Activated CD4-positive, alpha-beta memory T cell treated with anti-CD3 and anti-CD28 coated beads for 36 hours (primary cell): ENCODE results near the gene BCDIN3D. TPM values are rescaled to one million over a fixed set of nuclear protein-coding genes. Genes with fewer than 3 reads are reported as not detected.

Experiments used
- CTCF ChIA-PET: fragments of 350-600 bp; sonication (Branson Sonifier 250); formaldehyde crosslinking; loops from one replicate; lab custom pipeline; 2021; ENCODE audit warnings: antibody characterized with exemption, inconsistent platforms; lab: Charles Lee
- POLR2A ChIA-PET: fragments of 350-600 bp; sonication (Branson Sonifier 250); formaldehyde crosslinking; loops from one replicate; lab custom pipeline; 2021; ENCODE audit warnings: antibody characterized with exemption; lab: Charles Lee
- DNase-seq: peaks from one replicate; pipeline ENCODE4 v3.0.0-alpha.2; 2020
- H3K27ac Mint-ChIP-seq: one replicate; pipeline ENCODE4 v1.8.0; 2021; ENCODE audit warnings: mixed read lengths
- H3K27me3 Mint-ChIP-seq: one replicate; pipeline ENCODE4 v1.8.0; 2021; ENCODE audit warnings: mixed read lengths
- H3K36me3 Mint-ChIP-seq: one replicate; pipeline ENCODE4 v1.8.0; 2021; ENCODE audit warnings: mixed read lengths
- H3K4me1 Mint-ChIP-seq: one replicate; pipeline ENCODE4 v1.8.0; 2021; ENCODE audit warnings: low read depth, mixed read lengths
- H3K4me3 Mint-ChIP-seq: one replicate; pipeline ENCODE4 v1.8.0; 2021; ENCODE audit warnings: mild to moderate bottlenecking, mixed read lengths
- H3K9me3 Mint-ChIP-seq: one replicate; pipeline ENCODE4 v1.8.0; 2021; ENCODE audit warnings: mixed read lengths
- intact Hi-C: fragments of 100-400 bp; cut with micrococcal nuclease; formaldehyde crosslinking; loops from one replicate; pipeline ENCODE4 v1.15.1; 2023
- total RNA-seq, 2 experiments: library from RNA; stranded (reverse); gene quantifications; one replicate each; pipeline ENCODE4 v1.2.3, GENCODE V29; 2021

Gene BCDIN3D
- total RNA-seq, 2 experiments from 2014 or later: 5.8 to 6.1 TPM

DNA sequence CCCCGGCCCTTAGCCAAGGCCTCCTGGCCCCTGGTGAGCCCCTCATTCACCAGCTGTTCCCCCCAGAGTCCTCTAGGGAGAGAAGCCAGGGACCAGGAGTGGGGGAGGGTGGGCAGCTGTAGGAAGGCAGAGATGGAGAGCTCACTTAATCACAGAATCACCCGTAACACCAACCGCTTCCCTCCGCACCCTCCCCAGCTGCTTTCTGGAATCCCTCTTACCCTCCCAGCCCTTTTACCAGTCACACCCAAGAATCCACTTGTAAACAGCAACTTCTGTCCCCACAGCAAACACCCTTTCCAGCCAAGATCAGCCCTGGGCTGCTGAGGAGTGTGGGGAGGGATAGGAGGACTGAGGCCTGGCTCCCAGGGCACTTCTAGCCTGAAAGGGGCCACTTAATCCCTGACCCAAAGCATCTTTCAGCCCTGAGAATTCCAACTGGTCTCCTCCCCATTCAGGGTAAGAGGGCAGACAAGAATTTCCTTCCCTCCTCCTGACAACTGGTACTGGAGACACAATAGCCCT is 33.5 kb downstream of the BCDIN3D start:
- ChIA-PET POLR2A (no interaction called here), CTCF (no interaction called here)
- intact Hi-C loops: no loop called here
- Mint-ChIP-seq H3K4me1 (no peaks in the 10 kb centered on the region), H3K36me3 (no peaks in the 10 kb centered on the region), H3K27me3 (no peaks in the 10 kb centered on the region), H3K4me3 (no peak overlapping the region), H3K9me3 (no peaks in the 10 kb centered on the region), H3K27ac (no peak overlapping the region)
- DNase-seq: no peak

DNA sequence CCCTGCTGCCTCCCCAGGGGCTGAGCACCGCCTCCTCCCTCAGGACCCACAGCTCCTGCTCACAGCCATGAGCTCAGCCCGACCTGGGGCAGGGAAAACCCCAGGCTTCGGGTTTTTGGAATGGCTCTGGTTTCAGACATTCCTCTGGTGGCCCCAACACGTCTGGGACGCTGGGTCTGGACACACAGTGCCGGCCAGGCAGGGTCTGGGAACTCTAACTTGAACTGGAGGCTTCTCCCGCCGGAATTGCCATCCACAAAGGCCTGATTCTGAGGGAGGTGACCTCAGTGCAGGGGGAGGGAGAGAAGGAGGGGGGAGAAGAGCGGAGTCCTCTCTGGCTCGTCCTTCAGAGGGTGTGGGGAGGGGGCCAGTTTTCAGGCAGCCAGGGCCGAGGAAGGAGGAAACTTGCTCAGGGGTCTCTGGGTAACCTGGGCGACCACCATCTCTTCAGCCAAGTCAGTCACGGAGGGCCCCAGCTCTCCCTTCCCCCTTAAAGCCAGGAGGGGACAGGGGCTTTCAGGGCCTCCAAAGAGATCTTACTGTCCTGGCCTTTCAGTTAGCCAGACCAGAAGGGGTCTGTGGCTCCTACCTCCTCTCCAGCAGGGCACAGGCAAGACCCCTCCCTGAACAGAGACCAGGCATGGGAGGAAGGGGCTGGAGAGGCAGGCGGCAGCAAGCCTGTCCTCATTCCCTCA is 34.1 kb downstream of the BCDIN3D start:
- H3K27ac Mint-ChIP-seq: no peak overlapping the region
- H3K4me1 Mint-ChIP-seq: no peaks in the 10 kb centered on the region
- H3K9me3 Mint-ChIP-seq: no peaks in the 10 kb centered on the region
- H3K36me3 Mint-ChIP-seq: no peaks in the 10 kb centered on the region
- H3K4me3 Mint-ChIP-seq: no peak overlapping the region
- DNase-seq: no peak
- ChIA-PET POLR2A (no interaction called here), CTCF (no interaction called here)
- intact Hi-C loops: no loop called here
- H3K27me3 Mint-ChIP-seq: no peaks in the 10 kb centered on the region

DNA sequence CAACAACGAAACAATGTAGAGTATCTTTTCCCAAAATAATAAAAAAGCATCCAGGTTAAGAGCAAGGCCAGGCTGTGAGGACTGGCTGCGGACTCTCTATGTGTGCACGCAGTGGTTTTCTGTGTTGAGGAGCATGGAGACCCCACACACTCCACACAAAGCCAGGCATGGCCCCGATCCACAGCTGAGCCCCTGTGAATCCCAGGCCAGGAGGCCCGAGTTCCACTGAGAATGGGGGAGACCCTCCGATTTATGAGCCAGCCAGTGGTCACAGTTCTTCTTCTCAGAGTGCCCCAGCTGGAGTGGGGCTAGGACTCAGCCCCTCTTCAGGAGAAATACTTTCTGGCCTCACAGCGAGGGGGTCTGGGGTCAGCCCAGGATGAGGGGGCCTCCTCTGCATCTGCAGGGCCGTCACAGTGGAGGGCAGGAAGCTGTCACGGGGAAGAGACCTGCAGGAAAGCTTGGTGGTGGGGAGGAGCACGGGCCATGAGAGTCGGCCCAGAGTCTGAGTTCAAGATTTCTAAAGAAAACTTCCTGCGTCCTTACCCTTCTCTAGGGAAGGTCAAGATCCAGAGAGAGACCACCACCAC is 34.8 kb downstream of the BCDIN3D start:
- Mint-ChIP-seq H3K4me1 (no peaks in the 10 kb centered on the region), H3K27ac (no peak overlapping the region), H3K4me3 (no peak overlapping the region), H3K9me3 (no peaks in the 10 kb centered on the region), H3K27me3 (no peaks in the 10 kb centered on the region), H3K36me3 (no peaks in the 10 kb centered on the region)
- ChIA-PET CTCF (no interaction called here), POLR2A (no interaction called here)
- intact Hi-C loops: no loop called here
- DNase-seq: no peak

DNA sequence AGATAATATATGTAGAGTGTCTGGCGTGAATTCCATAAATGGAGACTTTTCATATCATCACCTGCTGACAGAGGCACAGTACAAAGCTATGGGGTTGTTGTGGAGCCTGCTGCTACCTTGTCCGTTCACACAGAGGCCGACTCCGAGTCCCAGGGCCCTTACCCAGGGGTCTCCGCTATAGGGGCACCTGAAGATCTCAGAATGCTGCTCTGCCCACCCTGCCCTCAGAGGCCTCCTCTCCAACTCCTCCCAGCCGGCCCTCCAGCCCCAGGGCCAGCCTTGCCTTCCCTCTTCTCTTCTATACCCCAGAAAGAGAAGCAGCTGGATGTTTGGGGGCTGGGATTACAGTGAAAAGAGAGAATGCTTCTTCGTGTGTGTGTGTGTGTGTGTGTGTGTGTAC is 36.0 kb downstream of the BCDIN3D start:
- CTCF ChIA-PET: no interaction called here
- POLR2A ChIA-PET: no interaction called here

DNA sequence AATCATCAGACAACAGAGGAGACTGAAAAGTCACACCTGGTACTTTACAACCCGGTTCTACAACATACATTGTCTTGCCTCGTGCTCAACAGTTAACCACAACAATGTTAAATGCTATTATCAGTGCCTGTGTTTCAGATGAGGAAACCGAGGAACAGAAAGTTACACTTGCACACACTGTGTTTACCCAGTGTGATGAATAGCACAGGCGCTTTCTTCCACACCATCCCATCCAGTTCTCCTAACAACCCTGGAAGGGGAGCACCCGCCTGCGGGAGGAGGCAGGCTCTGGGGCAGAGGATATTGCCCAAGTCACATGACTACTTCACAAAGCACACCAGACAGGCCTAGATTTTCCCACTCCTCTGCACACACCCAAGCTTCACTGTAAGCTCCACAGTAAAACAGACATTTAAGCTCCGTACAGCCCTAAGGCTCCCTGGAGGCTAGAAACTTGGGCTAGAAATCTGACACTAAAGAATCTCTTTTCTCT is 36.5 kb downstream of the BCDIN3D start:
- no peak overlapping the region for H3K4me3 Mint-ChIP-seq
- H3K27me3 Mint-ChIP-seq: no peaks in the 10 kb centered on the region
- POLR2A ChIA-PET: no interaction called here
- H3K27ac Mint-ChIP-seq: no peak overlapping the region
- intact Hi-C loops: no loop called here
- CTCF ChIA-PET: no interaction called here
- no peaks in the 10 kb centered on the region for H3K36me3 Mint-ChIP-seq
- no peaks in the 10 kb centered on the region for H3K9me3 Mint-ChIP-seq
- no peak for DNase-seq
- H3K4me1 Mint-ChIP-seq: no peaks in the 10 kb centered on the region

More for the DNA sequence above, 36.0 kb downstream of the BCDIN3D start:
- intact Hi-C loops: no loop called here
- Mint-ChIP-seq H3K27me3 (no peaks in the 10 kb centered on the region), H3K9me3 (no peaks in the 10 kb centered on the region), H3K27ac (no peak overlapping the region), H3K4me1 (no peaks in the 10 kb centered on the region), H3K4me3 (no peak overlapping the region), H3K36me3 (no peaks in the 10 kb centered on the region)
- no peak for DNase-seq

DNA sequence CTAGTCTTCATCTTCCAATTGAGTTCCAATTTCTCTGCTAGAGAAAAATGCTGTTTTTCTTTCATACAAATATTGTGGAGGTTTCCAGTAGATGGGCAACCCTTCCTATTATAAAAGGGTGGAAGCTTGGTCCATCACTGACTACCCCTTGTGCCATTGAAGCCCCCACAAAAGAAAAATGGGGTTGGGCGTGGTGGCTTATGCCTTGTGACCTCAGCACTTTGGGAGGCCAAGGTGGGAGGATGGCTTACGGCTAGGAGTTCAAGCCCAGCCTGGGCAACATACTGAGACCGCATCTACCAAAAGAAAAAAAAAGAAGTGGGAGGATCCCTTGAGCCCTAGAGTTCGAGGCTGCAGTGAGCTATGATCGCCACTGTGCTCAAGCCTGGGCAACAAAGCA is 37.5 kb downstream of the BCDIN3D start:
- CTCF ChIA-PET: interaction anchor here (1.2 kb wide), 1 partner anchor 43 kb away, joined by 3 read pairs; no protein-coding TSS in a partner anchor
- Mint-ChIP-seq H3K36me3 (no peaks in the 10 kb centered on the region), H3K27ac (no peak overlapping the region), H3K4me3 (no peak overlapping the region), H3K4me1 (no peaks in the 10 kb centered on the region), H3K9me3 (no peaks in the 10 kb centered on the region), H3K27me3 (no peaks in the 10 kb centered on the region)
- POLR2A ChIA-PET: no interaction called here
- intact Hi-C loops: no loop called here
- DNase-seq: no peak

DNA sequence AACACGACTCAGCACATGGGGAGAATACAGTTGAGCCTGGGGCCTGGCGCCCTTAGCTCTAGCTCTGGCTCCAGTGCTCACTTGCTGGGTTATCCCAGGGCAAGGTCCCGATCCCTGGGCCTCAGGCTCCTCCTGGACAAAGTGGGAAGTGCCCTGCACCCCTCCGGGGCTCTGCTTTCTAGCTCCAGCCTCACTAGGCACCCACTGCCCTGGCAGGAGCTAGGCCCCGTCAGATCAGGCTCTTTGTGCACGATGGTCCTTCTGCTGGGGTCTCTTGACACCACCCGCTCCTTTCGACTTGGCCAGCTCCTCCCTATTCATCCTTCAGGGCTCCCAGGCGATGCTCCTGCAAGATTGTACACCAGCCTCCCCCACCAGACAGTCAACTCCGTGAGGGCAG is 38.1 kb downstream of the BCDIN3D start:
- intact Hi-C loops: no loop called here

DNA sequence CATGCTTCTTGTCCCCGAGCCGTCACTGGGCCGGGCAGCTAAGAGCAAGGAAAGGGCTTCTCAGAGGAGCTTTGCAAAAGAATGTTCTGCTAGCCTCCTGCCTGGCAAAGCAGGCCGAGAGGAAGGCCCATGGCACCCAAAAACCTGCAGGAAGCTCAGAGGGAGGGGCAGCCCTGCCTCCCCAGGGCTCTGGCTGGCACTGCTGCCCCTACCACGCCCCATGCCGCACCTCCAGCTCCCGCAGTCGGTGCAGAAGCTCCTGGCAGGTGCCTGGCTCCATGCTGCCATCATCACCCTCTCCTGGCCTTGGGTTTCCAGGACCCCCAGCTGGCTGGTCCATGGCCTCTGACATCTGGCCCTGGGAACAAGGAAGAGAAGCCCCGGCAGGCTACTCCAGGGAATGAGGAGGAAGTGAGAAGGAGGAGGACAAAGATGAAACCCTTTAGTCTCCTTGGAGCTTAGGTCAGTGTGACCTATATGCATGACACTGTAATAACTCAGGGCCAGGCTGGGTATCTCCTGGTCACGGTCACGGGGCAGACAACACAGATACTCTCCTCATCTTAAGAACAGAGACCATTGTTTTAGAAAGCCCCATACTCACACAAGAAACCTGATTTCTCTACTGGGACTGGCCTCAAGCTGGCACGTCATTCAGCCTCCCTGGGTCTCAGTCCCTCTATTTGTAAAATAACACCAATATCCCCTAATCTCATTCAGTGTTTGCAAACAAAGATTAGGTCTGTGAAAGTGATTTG is 39.0 kb downstream of the BCDIN3D start:
- Mint-ChIP-seq H3K4me1 (no peaks in the 10 kb centered on the region), H3K27me3 (no peaks in the 10 kb centered on the region), H3K4me3 (no peak overlapping the region), H3K9me3 (no peaks in the 10 kb centered on the region), H3K27ac (no peak overlapping the region), H3K36me3 (no peaks in the 10 kb centered on the region)
- ChIA-PET POLR2A (no interaction called here), CTCF (interaction anchor here (1.0 to 1.5 kb wide), 3 partner anchors 26 to 281 kb away, joined by 3 to 4 read pairs (median 4); partner anchors contain the start of gene SMARCD1)
- intact Hi-C loops: no loop called here
- DNase-seq: no peak

More for the DNA sequence above, 38.1 kb downstream of the BCDIN3D start:
- CTCF ChIA-PET: interaction anchor here (1.0 to 1.5 kb wide), 4 partner anchors 27 to 280 kb away, joined by 3 to 4 read pairs (median 4); partner anchors contain the start of gene SMARCD1
- no peaks in the 10 kb centered on the region for H3K9me3 Mint-ChIP-seq
- no peaks in the 10 kb centered on the region for H3K27me3 Mint-ChIP-seq
- H3K4me1 Mint-ChIP-seq: no peaks in the 10 kb centered on the region
- H3K4me3 Mint-ChIP-seq: no peak overlapping the region
- DNase-seq: no peak
- POLR2A ChIA-PET: no interaction called here
- no peaks in the 10 kb centered on the region for H3K36me3 Mint-ChIP-seq
- H3K27ac Mint-ChIP-seq: no peak overlapping the region

DNA sequence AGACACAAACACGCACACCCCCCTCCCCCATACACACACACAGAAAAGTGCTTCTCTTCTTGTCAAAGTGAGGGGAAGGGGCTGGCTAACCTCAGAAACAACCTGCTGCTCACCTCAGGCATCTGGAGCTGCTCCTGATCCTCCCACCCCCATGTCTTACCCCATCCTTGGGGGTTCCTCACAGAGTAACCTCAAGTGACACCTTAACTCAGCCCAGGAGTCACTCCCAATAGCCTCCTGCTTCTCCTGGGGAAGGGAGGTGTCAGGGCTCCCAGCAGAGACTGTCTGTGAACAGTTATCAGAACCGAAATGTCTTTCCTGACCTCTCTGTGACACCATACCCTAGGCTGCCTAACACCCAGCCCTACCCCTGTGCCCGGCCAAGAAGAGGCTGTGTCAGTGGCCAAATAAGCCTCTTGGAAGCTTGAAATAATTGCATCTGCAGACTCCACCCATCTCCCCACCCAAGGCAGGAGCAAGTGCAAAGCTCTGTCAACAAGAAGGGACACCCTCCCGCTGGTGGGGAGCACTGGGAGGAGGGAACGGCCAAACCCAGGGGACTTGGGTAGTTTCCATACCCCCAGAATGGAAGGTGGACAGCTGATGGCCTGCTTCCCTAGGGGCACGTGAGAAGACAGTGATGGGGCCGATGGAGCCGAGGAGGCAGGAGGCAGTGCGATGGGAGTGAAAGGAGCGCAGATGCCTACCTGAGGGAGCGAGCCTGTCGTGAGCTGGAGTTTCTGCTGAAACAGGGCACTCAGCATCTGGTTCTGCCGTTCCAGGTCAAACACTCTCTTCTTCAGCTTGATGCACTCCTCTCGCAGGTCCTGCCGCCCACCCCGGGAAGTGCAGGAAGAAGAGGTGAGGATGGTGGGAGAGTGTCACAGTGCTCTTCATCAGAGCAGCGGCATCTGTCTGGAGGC is 41.5 kb downstream of the BCDIN3D start:
- DNase-seq: no peak
- intact Hi-C loops: no loop called here
- Mint-ChIP-seq H3K4me1 (no peaks in the 10 kb centered on the region), H3K4me3 (no peak overlapping the region), H3K27ac (no peak overlapping the region), H3K27me3 (no peaks in the 10 kb centered on the region), H3K9me3 (no peaks in the 10 kb centered on the region), H3K36me3 (no peaks in the 10 kb centered on the region)
- ChIA-PET POLR2A (no interaction called here), CTCF (interaction anchor here (1.1 to 1.9 kb wide), 3 partner anchors 23 to 66 kb away, joined by 3 to 12 read pairs (median 3); no protein-coding TSS in a partner anchor)

DNA sequence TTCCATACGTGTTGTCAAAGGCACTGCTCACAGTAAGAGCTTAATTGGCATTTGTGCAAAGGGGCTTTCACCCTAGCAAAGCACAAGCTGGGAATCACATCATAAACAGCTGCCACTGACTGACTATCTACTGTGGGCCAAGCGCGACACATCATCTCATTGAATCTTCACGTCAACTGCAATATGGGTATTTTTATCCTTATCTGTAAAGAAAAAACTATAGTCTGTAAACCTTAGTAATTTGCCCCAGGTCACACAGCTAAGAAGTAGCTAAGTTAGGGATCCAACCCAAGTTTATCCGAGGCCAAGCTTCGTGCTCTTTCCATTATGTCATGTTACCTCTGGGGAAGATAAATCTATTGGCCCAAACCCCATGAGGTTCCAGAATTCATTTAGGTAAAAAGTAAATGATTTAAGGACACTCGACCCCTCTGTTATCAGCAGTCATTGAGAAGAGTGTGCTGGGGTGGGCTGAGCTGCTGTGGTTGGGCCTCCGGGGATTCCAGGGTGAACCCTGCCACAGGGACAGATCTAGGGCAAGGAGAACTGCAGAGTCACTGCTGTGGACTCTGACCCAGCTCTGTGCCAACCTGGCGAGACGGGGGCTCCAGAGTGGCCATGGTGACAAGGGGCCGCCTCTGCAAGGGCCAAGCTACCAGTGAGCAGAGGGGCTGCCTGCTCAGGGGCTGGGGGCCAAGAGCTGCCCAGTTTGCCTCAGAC is 42.3 kb downstream of the BCDIN3D start:
- no peaks in the 10 kb centered on the region for H3K27me3 Mint-ChIP-seq
- ChIA-PET POLR2A (no interaction called here), CTCF (interaction anchor here (1.6 to 1.9 kb wide), 2 partner anchors 23 to 67 kb away, joined by 3 to 12 read pairs; no protein-coding TSS in a partner anchor)
- intact Hi-C loops: no loop called here
- H3K4me3 Mint-ChIP-seq: no peak overlapping the region
- DNase-seq: no peak
- H3K27ac Mint-ChIP-seq: no peak overlapping the region
- H3K36me3 Mint-ChIP-seq: no peaks in the 10 kb centered on the region
- H3K9me3 Mint-ChIP-seq: no peaks in the 10 kb centered on the region
- no peaks in the 10 kb centered on the region for H3K4me1 Mint-ChIP-seq

DNA sequence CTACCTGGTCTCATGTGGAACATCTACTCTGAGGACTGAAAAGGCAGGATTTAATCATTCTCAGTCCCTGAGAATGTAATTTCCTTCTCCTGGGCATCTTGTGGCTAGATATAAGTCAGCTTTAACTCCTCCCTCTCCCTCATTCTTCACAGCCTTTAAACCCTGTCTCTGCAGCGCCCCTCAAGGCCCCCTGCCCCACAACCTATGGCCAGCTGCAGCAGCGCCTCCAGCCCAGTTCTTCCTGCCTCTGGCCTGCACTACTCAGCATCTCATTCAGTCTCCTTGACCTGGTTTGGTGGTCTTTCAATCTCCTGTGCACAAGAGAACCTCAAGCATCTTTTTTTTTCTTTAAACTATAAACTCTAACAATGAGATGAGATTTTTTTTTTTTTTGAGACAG is 44.0 kb downstream of the BCDIN3D start:
- Mint-ChIP-seq H3K36me3 (no peaks in the 10 kb centered on the region), H3K4me1 (no peaks in the 10 kb centered on the region), H3K4me3 (no peak overlapping the region), H3K27ac (no peak overlapping the region), H3K9me3 (no peaks in the 10 kb centered on the region), H3K27me3 (no peaks in the 10 kb centered on the region)
- intact Hi-C loops: no loop called here
- DNase-seq: no peak
- CTCF ChIA-PET: interaction anchor here (1.0 to 1.3 kb wide), 2 partner anchors 58 to 147 kb away, joined by 3 read pairs; partner anchors contain the start of gene TMBIM6
- POLR2A ChIA-PET: no interaction called here
